Effector memory CD4-positive, alpha-beta T cell (primary cell): ENCODE results near the gene BFAR.

ENCODE experiments used
- DNase-seq, 3 donors: peaks; one replicate each; pipeline ENCODE4 v3.0.0-alpha.2; 2020
- H3K27ac ChIP-seq: 2 replicates; pipeline ENCODE4 v1.7.0; 2013; ENCODE audit warnings: mild to moderate bottlenecking, low read length, moderate library complexity; ENCODE audit not compliant: insufficient read depth, poor library complexity, severe bottlenecking
- H3K27me3 ChIP-seq: replicated peaks from 2 replicates; pipeline ENCODE4 v1.7.0; 2013; ENCODE audit warnings: mild to moderate bottlenecking, low read length; ENCODE audit not compliant: insufficient read depth, control insufficient read depth, poor library complexity, severe bottlenecking
- H3K36me3 ChIP-seq: 2 replicates; pipeline ENCODE4 v1.7.0; 2013; ENCODE audit warnings: mild to moderate bottlenecking, low read length, moderate library complexity; ENCODE audit not compliant: control insufficient read depth, insufficient read depth
- H3K4me1 ChIP-seq: 2 replicates; pipeline ENCODE4 v1.7.0; 2013; ENCODE audit warnings: low read length, mild to moderate bottlenecking; ENCODE audit not compliant: control insufficient read depth, insufficient read depth, poor library complexity, severe bottlenecking
- H3K4me3 ChIP-seq: 2 replicates; pipeline ENCODE4 v1.7.0; 2013; ENCODE audit warnings: low read length, low read depth, mild to moderate bottlenecking; ENCODE audit not compliant: insufficient read depth, poor library complexity, severe bottlenecking
- H3K9me3 ChIP-seq: 2 replicates; pipeline ENCODE4 v1.7.0; 2013; ENCODE audit warnings: mild to moderate bottlenecking, low read length, moderate library complexity; ENCODE audit not compliant: control insufficient read depth
- total RNA-seq, 3 donors: gene quantifications; one replicate each; lab custom pipeline; 2026; lab: John Stamatoyannopoulos, UW

The BFAR gene, protein sequence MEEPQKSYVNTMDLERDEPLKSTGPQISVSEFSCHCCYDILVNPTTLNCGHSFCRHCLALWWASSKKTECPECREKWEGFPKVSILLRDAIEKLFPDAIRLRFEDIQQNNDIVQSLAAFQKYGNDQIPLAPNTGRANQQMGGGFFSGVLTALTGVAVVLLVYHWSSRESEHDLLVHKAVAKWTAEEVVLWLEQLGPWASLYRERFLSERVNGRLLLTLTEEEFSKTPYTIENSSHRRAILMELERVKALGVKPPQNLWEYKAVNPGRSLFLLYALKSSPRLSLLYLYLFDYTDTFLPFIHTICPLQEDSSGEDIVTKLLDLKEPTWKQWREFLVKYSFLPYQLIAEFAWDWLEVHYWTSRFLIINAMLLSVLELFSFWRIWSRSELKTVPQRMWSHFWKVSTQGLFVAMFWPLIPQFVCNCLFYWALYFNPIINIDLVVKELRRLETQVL
- total RNA-seq, result 35.2 to 38.7 (median 36.6) reads per million in 3 donors

- H3K27ac ChIP-seq, result peak within 1 kb of the TSS; percentile 91
- no peaks in the 10 kb centered on the region for H3K27me3 ChIP-seq
- peaks cover 7% of the 10 kb centered on the region for H3K36me3 ChIP-seq
- peaks cover 34% of the 10 kb centered on the region for H3K4me1 ChIP-seq
- no peaks in the 10 kb centered on the region for H3K9me3 ChIP-seq
- peak within 1 kb of the TSS; percentile 96 for H3K4me3 ChIP-seq
- peak; percentile 98 to 99 (median 99) for DNase-seq
These were observed at the start of gene BFAR for GRCh38 chr16:14632693-14633569. BFAR (plus strand) TSS chr16:14632951; CDS start chr16:14644347, 11,396 bp downstream.

DNA sequence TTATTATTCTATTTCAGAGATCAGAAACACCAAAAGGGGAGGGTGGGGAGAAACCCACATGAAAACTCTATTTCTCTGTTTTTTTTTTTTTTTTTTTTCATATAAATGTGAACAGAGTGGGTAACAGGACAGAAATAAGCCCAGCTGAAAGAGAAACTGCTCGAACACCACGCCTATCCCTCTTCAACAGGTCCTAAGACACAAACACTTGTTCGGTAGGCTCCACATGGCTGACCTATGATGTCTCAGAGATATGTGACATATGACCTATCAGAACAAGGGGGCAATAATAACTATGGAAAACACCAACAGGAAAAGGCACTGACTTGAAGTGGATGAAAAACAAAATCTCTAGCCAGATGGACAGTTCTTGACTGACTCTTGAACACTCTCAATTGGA is 47.5 kb upstream of the BFAR start:
- no peak for DNase-seq
- Histone ChIP-seq H3K27me3 (no peaks in the 10 kb centered on the region), H3K36me3 (peaks cover 59% of the 10 kb centered on the region), H3K27ac (no peak overlapping the region), H3K9me3 (no peaks in the 10 kb centered on the region), H3K4me3 (no peak overlapping the region), H3K4me1 (no peaks in the 10 kb centered on the region)

DNA sequence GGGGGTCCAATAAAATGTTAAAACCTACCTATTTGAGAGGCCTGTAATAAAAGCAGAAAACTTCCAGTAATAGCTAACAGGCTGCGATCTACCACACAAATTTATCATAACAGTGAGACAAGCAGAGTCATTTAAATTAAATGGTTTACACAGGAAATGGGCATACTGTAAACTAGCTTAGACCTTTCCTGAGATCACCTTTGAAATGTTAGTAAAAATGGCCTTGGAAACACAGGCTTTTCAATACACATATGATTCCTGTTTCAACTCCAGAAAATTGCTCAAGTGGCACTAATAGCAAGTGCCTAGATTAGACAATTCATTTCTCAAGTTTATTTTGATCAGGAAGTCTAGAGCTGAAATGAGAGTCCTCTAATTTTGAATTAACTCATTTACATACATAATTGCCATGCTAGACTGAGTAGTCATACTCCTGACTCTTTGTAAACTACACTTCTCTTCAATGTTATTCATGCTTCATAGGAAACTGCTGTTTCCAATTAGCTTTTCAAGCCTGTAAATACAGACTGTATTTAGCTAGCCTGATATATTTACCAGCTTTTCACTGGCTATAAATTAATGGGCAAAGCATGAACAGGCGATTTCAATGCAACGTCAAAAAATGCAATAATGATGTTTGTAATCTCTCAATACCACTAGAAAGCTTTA is 46.0 kb upstream of the BFAR start:
- Histone ChIP-seq H3K4me1 (no peaks in the 10 kb centered on the region), H3K27ac (no peak overlapping the region), H3K36me3 (peaks cover 49% of the 10 kb centered on the region), H3K9me3 (no peaks in the 10 kb centered on the region), H3K4me3 (no peak overlapping the region), H3K27me3 (no peaks in the 10 kb centered on the region)
- no peak for DNase-seq

DNA sequence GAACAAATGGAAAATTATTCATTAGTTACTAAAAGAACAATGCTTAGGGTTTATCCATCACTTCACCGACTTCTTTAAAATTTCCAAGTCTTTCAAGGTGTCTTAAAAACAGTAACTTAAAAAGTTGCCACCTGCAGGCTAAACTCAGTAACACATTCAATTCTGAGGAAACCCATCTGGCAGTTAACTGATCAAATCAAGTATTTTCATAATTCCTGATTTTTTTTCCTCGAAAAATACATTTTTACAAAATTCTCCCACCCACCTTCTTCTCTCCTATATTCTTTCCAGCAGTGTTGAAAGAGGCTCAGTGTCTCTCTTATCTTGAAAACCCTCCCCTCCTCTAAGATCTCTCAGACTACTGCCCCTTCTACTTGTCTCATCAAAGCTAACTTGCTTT is 32.6 kb upstream of the BFAR start:
- Histone ChIP-seq H3K27ac (no peak overlapping the region), H3K4me1 (no peaks in the 10 kb centered on the region), H3K4me3 (no peak overlapping the region), H3K9me3 (no peaks in the 10 kb centered on the region), H3K27me3 (no peaks in the 10 kb centered on the region), H3K36me3 (peaks cover 56% of the 10 kb centered on the region)
- no peak for DNase-seq

GRCh38 chr16:14602443-14602963 is 30.2 kb upstream of the BFAR start:
- Histone ChIP-seq H3K27ac (no peak overlapping the region), H3K4me1 (no peaks in the 10 kb centered on the region), H3K36me3 (peaks cover 65% of the 10 kb centered on the region), H3K9me3 (no peaks in the 10 kb centered on the region), H3K27me3 (no peaks in the 10 kb centered on the region), H3K4me3 (no peak overlapping the region)
- DNase-seq, result no peak

- no peaks in the 10 kb centered on the region for H3K27me3 ChIP-seq
- H3K36me3 ChIP-seq, result peaks cover 71% of the 10 kb centered on the region
- H3K4me1 ChIP-seq, result no peaks in the 10 kb centered on the region
- no peak overlapping the region for H3K4me3 ChIP-seq
- no peak overlapping the region for H3K27ac ChIP-seq
- no peak for DNase-seq
- no peaks in the 10 kb centered on the region for H3K9me3 ChIP-seq
These were observed 26.6 kb upstream of the BFAR start for GRCh38 chr16:14606102-14606501.

- H3K4me3 ChIP-seq, result no peak overlapping the region
- peaks cover 66% of the 10 kb centered on the region for H3K36me3 ChIP-seq
- DNase-seq, result no peak
- H3K27ac ChIP-seq, result no peak overlapping the region
- no peaks in the 10 kb centered on the region for H3K9me3 ChIP-seq
- no peaks in the 10 kb centered on the region for H3K4me1 ChIP-seq
- no peaks in the 10 kb centered on the region for H3K27me3 ChIP-seq
These were observed 24.6 kb upstream of the BFAR start for GRCh38 chr16:14608111-14608566.

DNA sequence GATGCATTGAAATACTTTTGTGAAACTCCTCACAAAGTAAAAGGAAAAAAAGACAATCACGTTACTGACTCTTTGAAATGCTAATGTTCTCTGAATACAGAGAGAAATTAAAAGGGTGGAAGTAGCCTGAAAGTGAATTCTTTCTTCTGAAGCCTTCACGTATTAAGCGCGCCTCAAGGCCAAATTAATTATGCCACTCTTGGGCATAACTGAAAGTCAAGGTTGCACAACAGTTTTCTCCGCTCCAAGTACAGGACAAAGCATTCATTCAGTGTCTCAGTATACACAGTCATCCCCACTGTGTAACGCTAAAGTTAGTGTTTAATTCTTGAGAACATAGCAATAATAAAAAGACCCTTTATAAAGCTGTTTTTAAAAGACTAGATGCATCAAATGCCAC is 24.1 kb upstream of the BFAR start:
- Histone ChIP-seq H3K9me3 (no peaks in the 10 kb centered on the region), H3K4me1 (no peaks in the 10 kb centered on the region), H3K36me3 (peaks cover 62% of the 10 kb centered on the region), H3K4me3 (no peak overlapping the region), H3K27me3 (no peaks in the 10 kb centered on the region), H3K27ac (no peak overlapping the region)
- no peak for DNase-seq

GRCh38 chr16:14609716-14610115 is 23.0 kb upstream of the BFAR start:
- no peak for DNase-seq
- Histone ChIP-seq H3K27ac (no peak overlapping the region), H3K27me3 (no peaks in the 10 kb centered on the region), H3K4me3 (no peak overlapping the region), H3K9me3 (no peaks in the 10 kb centered on the region), H3K4me1 (no peaks in the 10 kb centered on the region), H3K36me3 (peaks cover 64% of the 10 kb centered on the region)
